BJ (cell line): ENCODE measurements around the gene IL3. TPM values are rescaled to one million over a fixed set of nuclear protein-coding genes. Genes with fewer than 3 reads are reported as not detected.

Source experiments
- CTCF ChIA-PET: fragments of 350-600 bp; formaldehyde crosslinking; extraction: SDS; loops from one replicate; lab custom pipeline; 2021; ENCODE audit warnings: antibody characterized with exemption, inconsistent platforms; lab: Yijun Ruan, JAX
- POLR2A ChIA-PET: fragments of 300-600 bp; sonication (Branson Sonifier 250); formaldehyde crosslinking; extraction: SDS; loops from one replicate; lab custom pipeline; 2021; ENCODE audit warnings: antibody characterized with exemption; lab: Charles Lee
- DNase-seq: peaks from one replicate; pipeline ENCODE4 v3.0.0-alpha.2; 2011; ENCODE audit warnings: low read depth
- H3K27me3 ChIP-seq: 2 replicates; pipeline ENCODE4 v1.6.0; 2011; ENCODE audit warnings: low read length; ENCODE audit not compliant: control insufficient read depth, insufficient read depth
- H3K36me3 ChIP-seq: 2 replicates; pipeline ENCODE4 v1.5.1; 2011; ENCODE audit warnings: low read length; ENCODE audit not compliant: control insufficient read depth, insufficient read depth
- H3K4me3 ChIP-seq: 2 replicates; pipeline ENCODE4 v1.5.1; 2011; ENCODE audit warnings: low read depth, mild to moderate bottlenecking, control low read depth, low read length
- CTCF ChIP-seq: IDR thresholded peaks from 2 replicates; pipeline ENCODE4 v1.5.1; 2011; ENCODE audit warnings: low read depth, mild to moderate bottlenecking, control low read depth, inconsistent platforms, low read length, moderate library complexity; ENCODE audit not compliant: insufficient read depth
- polyA plus RNA-seq: library from polyadenylated mRNA; depleted of rRNA; stranded (reverse); fragments of >200 nt; gene quantifications from 2 replicates; pipeline ENCODE4 v1.2.3, GENCODE V29; 2011

The IL3 gene
- polyA plus RNA-seq, 1 experiment, result not detected

- ChIA-PET CTCF (interaction anchor here (3.9 kb wide), 1 partner anchor 12 kb away, joined by 32 read pairs; no protein-coding TSS in a partner anchor), POLR2A (no interaction called here)
- Histone ChIP-seq H3K4me3 (no peak overlapping the region), H3K27me3 (no peaks in the 10 kb centered on the region), H3K36me3 (no peaks in the 10 kb centered on the region)
- DNase-seq, result no peak
- TF ChIP-seq CTCF, result no peak
These were observed 15.9 kb downstream of the IL3 start for GRCh38 chr5:132076202-132076830.

GRCh38 chr5:132076983-132077382 lies 16.5 kb downstream of the IL3 start:
- no peak for DNase-seq
- Histone ChIP-seq H3K4me3 (no peak overlapping the region), H3K36me3 (no peaks in the 10 kb centered on the region), H3K27me3 (no peaks in the 10 kb centered on the region)
- CTCF ChIA-PET, result interaction anchor here (0.7 to 1.9 kb wide), 2 partner anchors 12 to 52 kb away, joined by 3 to 12 read pairs; no protein-coding TSS in a partner anchor
- no peak for TF ChIP-seq CTCF
- POLR2A ChIA-PET, result no interaction called here

GRCh38 chr5:132079081-132079480 lies 18.6 kb downstream of the IL3 start:
- DNase-seq, result no peak
- no peak overlapping the region for H3K4me3 ChIP-seq
- ChIA-PET POLR2A (no interaction called here), CTCF (interaction anchor here (1.9 to 2.3 kb wide), 2 partner anchors 14 to 16 kb away, joined by 5 to 12 read pairs; no protein-coding TSS in a partner anchor)
- H3K27me3 ChIP-seq, result no peaks in the 10 kb centered on the region
- H3K36me3 ChIP-seq, result no peaks in the 10 kb centered on the region
- TF ChIP-seq CTCF, result no peak

DNA sequence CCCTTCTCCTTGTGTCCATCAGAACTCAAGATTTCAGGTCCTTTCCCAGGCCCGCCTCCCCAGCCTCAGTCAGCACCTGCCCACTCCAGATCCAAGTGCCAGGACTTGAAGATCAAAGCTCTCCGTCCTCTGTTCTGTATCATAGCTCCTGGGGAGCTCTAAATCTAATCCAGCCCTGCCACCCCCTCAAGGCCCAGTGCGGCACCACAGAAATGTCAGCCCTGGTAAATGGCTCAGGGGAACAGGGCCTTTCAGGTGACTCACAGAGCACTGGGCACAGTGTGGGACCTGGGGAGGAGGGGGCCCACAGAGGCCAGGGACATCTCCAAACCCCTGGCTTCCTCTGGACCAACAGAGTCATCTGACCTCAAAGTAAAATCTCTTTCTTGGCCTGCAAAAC lies 19.2 kb downstream of the IL3 start:
- TF ChIP-seq CTCF, result no peak
- H3K36me3 ChIP-seq, result no peaks in the 10 kb centered on the region
- no peak for DNase-seq
- ChIA-PET POLR2A (no interaction called here), CTCF (interaction anchor here (1.7 to 2.3 kb wide), 2 partner anchors 14 to 16 kb away, joined by 3 to 5 read pairs; no protein-coding TSS in a partner anchor)
- H3K27me3 ChIP-seq, result no peaks in the 10 kb centered on the region
- no peak overlapping the region for H3K4me3 ChIP-seq

GRCh38 chr5:132080595-132080994 lies 20.1 kb downstream of the IL3 start:
- ChIA-PET POLR2A (no interaction called here), CTCF (interaction anchor here (1.7 to 2.3 kb wide), 2 partner anchors 15 to 17 kb away, joined by 3 to 5 read pairs; no protein-coding TSS in a partner anchor)
- DNase-seq, result no peak
- Histone ChIP-seq H3K36me3 (no peaks in the 10 kb centered on the region), H3K4me3 (no peak overlapping the region), H3K27me3 (no peaks in the 10 kb centered on the region)
- TF ChIP-seq CTCF, result no peak
